ENCODE data around the gene RNASE4.
"Not testable (repeated sequence)": the region's sequence is repeated elsewhere in the genome, so short reads cannot be mapped to it uniquely, and the experiment has no call there.

RNASE4 gene, protein sequence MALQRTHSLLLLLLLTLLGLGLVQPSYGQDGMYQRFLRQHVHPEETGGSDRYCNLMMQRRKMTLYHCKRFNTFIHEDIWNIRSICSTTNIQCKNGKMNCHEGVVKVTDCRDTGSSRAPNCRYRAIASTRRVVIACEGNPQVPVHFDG

DNA sequence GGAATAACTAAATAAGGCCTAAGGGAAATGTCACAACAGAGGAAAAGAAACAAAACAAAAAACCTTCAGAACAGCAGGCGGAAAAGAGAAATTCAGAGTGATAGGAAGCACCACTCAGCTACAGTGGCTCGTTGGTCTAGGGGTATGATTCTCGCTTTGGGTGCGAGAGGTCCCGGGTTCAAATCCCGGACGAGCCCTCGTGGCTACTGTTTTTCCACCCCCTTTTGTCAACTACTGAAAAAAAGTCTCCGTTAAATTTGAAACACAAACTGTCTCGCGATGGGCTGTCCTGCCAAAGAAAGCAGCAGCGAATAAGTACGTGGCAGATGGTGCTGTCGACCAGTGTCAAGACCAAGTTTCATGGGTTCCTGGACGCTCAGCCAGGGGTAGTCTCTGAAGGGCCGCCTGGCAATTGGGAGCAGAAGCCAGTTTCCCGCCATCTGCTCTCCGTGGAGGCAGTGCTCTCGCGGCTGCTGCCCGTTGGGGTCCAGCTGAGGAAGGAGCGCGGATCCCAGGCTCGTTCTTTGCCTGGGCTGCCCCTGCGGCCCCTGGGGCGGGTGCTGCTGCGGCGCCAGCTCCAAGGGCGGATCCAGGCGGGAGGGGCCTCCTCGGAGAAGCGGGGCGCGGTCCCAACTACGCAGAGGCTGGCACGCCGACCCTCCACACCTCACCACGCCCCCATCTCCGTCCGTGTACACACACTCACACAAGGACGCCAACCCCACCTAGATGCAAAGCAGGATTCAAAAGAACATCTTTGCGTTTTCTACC, at the start of gene RNASE4:
TSS of gene RNASE4 (plus strand) at position 670 of the 771 bp plus-strand sequence. CDS start 14,812 bp downstream, outside the sequence.
- DNase-seq: peak; percentile 79

GRCh38 chr14:20641591-20641990, 42.8 kb upstream of the RNASE4 start, which contains the start of gene OR6S1:
TSS of gene OR6S1 (minus strand) at chr14:20641691. CDS start at chr14:20641691, 0 bp downstream.
- no peak for DNase-seq

DNA sequence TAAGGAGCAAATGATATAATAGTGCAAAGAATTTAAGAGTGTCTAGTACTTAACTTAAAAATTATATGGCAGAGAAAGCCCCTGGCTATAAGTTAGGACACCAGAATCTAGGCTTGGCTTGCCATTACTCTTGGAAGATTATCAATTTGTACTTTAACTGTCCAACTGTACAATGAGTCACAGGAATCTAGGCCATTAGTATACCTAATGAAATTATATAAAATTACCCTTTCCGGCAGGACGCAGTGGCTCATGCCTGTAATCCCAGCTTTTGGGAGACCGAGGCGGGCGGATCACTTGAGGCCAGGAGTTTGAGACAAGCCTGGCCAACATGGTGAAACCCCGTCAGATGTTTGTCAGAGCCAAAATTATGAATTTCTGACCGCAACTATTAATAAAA, 42.2 kb upstream of the RNASE4 start:
- DNase-seq: no peak

DNA sequence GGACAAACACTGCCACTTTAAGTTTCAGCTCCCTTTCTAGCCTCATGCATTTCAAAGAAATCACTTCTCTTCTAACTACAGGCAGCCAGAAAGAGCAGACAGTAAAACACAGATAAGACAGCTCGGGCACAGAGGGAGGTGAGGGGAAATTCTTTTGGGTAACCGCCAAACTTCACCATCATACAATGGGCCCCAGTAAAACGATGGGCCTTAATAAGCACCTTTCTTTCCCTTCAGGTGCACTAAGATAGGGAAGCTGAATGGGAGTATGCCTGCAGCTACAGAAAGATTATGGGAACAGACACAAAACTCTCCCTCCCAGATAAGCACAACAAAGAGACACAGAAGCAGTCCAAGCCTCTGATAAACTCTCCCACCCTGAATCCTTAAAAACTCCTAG, 41.6 kb upstream of the RNASE4 start:
- DNase-seq: not testable (repeated sequence)

DNA sequence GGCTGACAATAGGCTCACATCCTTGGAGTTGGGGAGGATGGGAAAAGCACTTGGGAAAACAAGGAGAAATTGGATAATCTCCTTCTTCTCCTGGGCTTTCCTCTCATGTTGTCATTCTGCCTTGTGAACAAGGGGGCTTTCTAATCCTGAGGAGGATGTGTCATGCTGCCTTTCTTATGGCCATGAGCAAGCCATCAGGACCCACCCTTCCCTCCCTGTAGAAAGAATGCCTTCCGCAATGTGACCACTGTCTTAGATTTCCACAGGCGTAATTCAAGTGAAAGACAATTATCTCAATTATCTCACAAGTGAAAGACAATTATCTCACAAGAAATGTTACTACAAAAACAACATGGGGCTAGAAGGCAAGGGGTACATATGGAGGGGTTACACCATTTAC, 39.8 kb upstream of the RNASE4 start:
- DNase-seq: no peak

DNA sequence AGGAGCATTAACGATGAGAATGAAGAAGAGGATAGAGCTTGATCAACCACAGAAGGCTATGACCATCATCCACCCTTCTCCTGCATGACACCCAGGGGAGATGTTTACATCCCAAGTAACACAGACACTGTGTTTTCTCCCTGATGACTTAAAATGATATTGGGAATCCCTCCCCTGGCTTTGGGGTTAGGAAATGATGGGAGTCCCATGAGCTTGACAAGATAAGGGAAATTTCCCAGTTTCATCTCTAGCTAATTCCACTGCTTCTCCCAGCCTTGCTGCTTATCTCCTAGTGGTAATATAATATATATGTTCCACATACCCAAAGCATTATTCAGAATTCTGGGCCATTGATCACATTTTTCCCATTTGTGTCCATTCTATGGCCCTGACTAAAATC, 38.9 kb upstream of the RNASE4 start:
- no peak for DNase-seq

- DNase-seq: no peak
Measured at GRCh38 chr14:20652996-20653975, 31.1 kb upstream of the RNASE4 start.

DNA sequence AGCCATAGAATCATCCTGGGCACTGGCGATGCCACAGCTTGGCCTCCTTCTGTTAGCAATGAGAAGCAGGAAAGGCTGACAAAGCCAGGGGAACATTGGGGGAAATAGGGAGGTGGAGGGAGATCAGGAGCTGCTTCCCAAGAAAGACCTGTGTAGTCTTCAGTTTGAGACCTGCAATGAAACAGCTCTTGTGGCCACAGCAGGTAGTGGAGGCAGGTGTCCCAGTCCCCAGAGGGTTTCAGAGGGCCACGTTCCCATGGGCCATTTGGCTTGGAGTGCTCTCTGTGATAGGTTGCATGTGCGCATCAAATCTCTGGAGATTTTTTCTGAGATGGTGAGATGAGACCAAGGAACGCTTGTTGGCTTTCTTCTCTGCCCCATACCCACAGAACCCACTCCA, 28.5 kb upstream of the RNASE4 start:
- DNase-seq: no peak

DNA sequence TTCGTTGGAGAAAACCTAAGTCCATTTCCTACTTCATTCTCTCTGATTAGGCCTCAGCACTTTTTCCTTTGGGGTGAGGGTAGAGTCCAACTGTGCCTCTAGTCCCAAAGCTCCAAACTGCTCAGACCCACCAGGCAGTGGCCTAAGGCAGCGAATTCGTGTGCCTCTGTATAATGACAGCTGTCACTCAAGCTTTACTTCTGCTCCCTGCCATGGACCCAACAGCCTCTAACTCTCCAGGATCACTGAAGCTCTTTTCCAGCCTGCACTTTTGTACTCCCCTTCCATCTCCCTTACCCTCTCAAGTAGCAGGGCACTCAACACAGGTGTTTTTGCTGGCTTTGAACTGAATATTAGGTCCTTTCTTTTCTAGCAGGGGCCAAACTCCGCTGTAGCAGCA, 28.1 kb upstream of the RNASE4 start:
- no peak for DNase-seq

DNA sequence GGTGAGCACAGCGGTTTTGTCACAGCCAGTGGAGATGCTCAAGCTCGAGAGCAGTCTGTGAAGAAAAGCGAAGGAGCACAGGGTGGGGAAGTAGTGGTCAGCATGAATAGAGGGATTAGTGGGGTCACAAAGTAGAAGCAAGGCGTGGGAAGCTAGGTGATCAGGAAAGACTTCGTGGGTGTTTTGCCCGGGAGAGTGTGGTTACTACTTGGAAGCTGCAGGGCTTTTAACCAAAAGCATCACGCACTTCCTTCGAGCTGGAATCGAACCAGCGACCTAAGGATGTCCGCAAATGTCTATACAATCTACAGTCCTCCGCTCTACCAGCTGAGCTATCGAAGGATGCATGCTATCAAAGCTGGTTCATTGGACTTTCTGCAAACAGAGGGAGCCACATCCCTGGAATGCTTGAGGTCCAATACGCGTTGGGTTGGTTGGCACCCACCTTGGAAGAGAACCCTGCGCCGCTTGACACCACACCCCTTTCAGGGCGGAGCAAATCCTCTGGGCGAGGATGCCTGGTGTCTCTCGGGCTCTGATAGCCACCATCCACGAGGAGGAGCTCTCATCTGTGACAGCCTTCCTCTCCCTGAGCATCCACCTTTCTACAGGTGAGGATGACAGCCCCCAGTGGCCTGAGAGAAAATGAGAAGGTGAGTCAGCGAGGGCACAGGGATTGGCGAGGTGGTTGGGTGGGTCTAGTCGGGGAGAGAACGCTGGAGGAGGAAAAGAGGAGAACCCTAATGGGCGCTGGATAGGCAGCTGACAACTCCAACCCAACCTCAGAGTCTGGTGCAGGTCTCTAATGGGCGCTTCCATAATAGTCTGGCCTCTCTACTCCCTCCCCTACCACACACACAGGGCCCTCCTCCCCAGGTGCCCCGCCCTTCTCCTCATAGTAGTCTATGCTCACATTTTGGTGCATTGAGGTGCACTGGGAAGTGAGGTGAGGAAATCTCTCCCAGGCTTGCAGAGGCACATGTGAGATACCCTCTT, 26.8 kb upstream of the RNASE4 start:
- peak; percentile 56 for DNase-seq

DNA sequence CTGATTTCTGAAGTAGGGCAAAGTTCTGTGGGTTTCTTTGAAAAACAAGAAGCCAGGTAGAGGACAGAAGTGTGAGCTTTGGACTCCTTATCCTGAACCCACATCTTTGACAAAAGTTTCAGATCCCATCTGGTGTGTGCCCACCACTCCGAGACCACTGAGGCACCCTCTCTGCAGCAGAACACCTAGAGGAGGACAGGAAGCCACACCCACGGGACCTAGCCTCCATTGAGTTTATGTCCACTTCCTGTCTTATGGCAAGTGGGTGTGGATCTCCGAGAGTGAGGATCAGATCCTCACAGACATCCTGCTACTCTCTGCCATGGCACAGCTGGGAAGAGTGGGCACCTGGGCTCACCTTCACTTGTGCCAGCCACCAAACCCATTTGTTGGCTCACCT, 26.1 kb upstream of the RNASE4 start:
- no peak for DNase-seq

DNA sequence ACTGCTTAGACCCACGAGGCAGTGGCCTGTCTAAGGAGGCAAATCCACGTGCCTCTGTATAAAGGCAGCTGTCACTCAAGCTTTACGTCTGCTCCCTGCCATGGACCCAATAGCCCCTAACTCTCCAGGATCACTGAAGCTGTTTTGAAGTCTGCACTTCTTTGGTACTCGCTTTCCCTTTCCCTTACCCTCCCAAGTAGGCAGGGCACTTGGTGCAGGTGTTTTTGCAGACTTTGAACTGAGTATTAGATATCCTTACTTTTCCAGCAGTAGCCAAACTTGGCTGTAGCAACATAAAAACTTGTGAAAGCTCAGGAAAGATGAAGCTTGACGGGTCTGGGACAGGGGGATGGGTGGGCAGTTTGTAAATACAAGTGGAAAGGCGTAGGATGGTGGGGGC, 25.0 kb upstream of the RNASE4 start:
- DNase-seq: no peak

- no peak for DNase-seq
Measured at GRCh38 chr14:20659813-20660395, 24.5 kb upstream of the RNASE4 start.

DNA sequence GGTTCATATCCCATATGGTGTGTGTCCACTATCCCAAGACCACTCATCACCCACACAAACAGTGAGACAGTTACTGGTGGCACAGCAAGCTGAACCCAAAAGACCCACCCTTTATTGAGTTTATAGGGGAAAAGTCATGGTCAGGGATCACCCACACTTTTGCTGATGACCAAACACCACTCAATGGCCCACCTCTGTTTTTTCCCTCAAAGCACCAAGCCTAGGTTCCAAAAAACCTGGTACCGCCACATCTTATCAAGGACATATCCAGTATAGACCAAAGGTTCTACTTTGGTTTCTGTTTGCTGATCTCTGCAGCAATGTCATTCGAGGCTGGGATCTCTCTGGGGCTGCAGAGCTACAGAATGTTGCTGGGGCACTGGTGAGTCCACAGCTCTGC, 23.2 kb upstream of the RNASE4 start:
- no peak for DNase-seq

GRCh38 chr14:20662968-20663732, 21.2 kb upstream of the RNASE4 start:
- peak; percentile 72 for DNase-seq

DNA sequence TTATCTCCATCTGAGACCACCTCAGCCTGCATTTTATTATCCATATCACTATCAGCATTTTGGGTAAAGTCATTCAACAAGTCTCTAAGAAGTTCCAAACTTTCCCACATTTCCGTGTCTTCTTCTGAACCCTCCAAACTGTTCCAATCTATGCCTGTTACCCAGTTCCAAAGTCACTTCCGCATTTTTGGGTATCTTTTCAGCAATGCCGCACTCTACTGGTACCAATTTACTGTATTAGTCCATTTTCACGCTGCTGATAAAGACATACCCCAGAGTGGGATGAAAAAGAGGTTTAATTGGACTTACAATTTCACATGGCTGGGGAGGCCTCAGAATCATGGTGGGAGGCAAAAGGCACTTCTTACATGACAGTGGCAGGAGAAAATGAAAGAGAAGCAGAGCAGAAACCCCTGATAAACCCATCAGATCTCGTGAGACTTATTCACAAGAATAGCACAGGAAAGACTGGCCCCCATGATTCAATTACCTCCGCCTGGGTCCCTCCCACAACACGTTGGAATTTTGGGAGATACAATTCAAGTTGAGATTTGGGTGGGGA, 17.9 kb upstream of the RNASE4 start:
- not testable (repeated sequence) for DNase-seq

- no peak for DNase-seq
Measured at GRCh38 chr14:20667957-20668356, 16.4 kb upstream of the RNASE4 start.

DNA sequence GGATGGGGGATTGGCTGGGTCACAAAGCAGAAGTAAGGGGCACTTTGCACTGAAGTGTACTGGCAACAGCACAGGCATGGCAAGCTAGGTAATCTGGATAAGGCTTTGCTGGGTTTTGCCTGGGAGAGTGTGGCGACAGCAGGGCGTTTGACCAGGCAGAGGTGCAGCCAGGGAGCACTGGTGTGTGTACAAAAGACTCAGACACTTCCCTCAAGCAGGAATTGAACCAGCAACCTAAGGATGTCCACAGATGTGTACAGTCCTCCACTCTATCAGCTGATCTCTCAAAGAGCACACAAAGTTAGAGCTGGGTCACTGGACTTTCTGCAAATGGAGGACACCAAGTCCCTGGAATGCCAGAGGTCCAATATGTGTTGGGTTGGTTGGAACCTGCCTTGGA, 15.4 kb upstream of the RNASE4 start:
- DNase-seq: no peak

GRCh38 chr14:20671597-20672283, 12.6 kb upstream of the RNASE4 start:
- DNase-seq: no peak

GRCh38 chr14:20675669-20676068, 8.7 kb upstream of the RNASE4 start:
- no peak for DNase-seq

All from NCI-H1105 treated with DMSO at 0.1 percent for 48 hours (cell line).